Gastrocnemius medialis (tissue), 4 donors: ENCODE data around the gene BIK.

Experiments
- CTCF ChIP-seq, 5 experiments: fragments of 450-650 bp in 3 of 5; fragments of 200-600 bp in 2 of 5; sonication (generic) in 2 of 5; IDR thresholded peaks in 4 of 5; conservative IDR thresholded peaks in 1 of 5; 1 replicate in 4 of 5; 2 replicates in 1 of 5; pipeline ENCODE4 v1.5.1; 2016 to 2019; ENCODE audit warnings: antibody characterized with exemption in 5 of 5, mild to moderate bottlenecking in 3 of 5, moderate library complexity in 3 of 5
- POLR2A ChIP-seq, 2 donors: fragments of 450-650 bp; IDR thresholded peaks; one replicate each; pipeline ENCODE4 v1.6.1; 2017; ENCODE audit warnings: antibody characterized with exemption in 2 of 2, mild to moderate bottlenecking in 2 of 2, moderate library complexity in 2 of 2

GRCh38 chr22:43169310-43170130 is 59.0 kb downstream of the BIK start:
- TF ChIP-seq CTCF (IDR thresholded peaks at IDR 0.05 in 4 of 5, conservative IDR thresholded peaks at IDR 0.05 in 1 of 5) (no peak), POLR2A (IDR thresholded peaks at IDR 0.05) (no peak)
